GM19099 (cell line): ENCODE measurements around the gene PRDM5.

Experiments
- POLR2A ChIP-seq: IDR thresholded peaks from 3 replicates; pipeline ENCODE4 v1.6.1; 2011; ENCODE audit warnings: low read depth; ENCODE audit not compliant: insufficient read length; ENCODE audit errors: extremely low read depth

The PRDM5 gene

DNA sequence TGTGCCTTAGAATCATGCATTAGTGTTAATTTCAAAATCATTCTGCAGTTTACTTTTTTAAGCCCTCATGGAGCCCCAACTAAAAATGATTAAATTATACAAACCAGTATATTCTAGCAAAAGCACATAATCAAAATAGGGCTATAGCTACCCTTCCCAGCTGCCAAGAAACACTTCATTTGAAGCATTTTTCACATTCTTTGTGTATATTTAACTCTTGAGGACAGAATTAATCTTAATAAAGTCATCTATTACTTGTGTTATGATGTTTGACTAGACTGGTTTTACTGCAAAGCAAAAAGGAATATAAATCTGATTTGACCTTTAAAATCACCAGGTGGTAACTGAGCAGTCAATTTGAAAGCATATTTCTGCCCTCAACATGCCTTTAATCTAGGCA is 145.1 kb downstream of the PRDM5 start:
- TF ChIP-seq POLR2A = no peak

- TF ChIP-seq POLR2A = no peak
These were observed 147.1 kb downstream of the PRDM5 start for GRCh38 chr4:120775431-120775830.

- no peak for TF ChIP-seq POLR2A
These were observed 148.9 kb downstream of the PRDM5 start for GRCh38 chr4:120773641-120774040.

DNA sequence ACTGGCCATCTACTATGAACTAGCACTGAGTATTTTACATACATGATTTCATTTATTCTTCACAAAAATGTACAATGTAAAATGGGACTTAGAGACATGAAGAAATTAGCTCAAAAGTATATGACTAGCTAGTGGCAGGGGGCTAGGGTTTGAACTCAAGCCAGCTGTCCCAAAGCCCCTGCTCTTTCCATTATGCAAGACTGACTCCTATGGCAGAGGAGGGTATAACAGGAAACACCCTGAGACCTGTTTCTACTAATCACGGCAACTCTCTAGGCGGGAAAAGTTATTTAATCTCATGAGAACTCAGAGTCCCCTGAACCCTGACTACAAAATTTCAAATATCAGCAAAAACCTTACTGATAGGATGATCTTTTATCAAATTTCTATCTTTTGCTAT is 150.6 kb downstream of the PRDM5 start:
- no peak for TF ChIP-seq POLR2A

DNA sequence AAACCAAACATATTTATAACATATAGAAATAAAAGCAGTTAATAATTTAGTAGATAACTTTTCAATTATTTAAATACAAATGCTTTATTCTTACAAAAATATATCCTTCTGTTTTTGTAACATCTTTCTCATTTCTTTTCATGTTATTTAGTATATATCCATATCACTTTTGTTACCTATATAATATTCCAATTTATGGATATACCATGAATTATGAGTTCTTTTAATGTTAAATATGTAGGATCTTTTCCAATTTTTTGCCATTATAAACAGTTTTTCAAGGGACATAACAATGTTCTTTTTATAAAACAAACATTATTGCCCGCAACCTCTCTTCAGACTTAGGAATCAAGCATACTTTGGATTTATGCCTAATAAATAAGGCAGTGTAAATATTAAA is 151.6 kb downstream of the PRDM5 start:
- TF ChIP-seq POLR2A = no peak

DNA sequence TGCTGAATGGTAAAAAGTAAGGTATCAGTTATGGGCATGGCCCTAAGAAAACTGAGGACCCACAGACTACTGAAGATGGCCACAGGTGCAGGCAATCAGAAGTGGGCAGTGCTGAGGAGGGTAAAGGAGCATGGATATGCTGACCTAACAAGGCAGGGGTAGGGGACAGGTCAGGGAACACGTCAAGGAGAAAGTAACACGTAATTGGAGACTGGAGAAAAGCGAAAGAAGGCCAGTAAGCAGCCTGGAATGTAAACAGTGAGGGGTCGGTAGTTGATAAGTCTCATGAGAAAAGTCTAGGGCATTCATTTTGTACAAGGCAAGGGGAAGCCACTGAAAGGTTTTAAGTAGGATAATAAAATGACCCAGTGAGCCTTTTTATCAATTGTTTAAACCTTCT is 153.3 kb downstream of the PRDM5 start:
- TF ChIP-seq POLR2A = no peak

- no peak for TF ChIP-seq POLR2A
These were observed 157.3 kb downstream of the PRDM5 start for GRCh38 chr4:120765260-120765680.

DNA sequence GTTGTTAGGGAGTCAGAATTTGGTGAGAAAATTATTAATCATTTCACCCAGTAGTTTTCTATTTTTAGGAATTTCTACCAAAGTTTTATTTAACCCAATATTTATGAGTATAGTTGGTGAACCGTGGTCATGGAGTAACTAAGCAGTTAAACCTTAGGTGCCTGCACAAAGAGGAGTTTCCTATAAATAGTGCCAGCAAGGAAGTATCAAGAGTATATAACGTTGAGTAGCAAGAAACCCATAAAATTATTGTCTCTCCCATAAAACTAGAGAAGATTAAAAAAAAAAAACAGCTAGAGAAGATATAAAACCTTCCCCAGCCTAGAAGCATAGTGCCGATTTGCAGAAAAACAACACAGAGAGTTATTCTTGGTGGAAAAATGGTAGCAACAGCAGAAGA is 158.9 kb downstream of the PRDM5 start:
- TF ChIP-seq POLR2A = no peak

- TF ChIP-seq POLR2A = no peak
These were observed 161.5 kb downstream of the PRDM5 start for GRCh38 chr4:120761070-120761469.

DNA sequence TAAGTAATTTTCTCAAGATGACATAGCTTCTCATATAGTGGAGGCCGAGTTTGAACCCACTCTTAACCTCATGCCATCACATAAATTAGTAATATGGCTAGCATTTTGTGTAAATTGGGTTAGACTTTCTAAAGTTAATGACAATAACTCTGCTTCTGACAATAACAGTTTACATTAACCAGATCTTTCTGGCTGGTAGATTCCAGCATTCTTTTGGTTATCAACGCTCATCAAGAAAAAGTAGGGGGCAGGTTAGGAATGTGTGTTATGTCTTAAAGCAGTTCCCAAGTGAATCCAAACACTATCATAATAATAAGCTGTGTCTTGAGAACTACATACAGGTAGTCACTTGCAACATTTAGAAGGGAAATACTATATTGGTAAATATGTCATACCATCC is 162.5 kb downstream of the PRDM5 start:
- no peak for TF ChIP-seq POLR2A

DNA sequence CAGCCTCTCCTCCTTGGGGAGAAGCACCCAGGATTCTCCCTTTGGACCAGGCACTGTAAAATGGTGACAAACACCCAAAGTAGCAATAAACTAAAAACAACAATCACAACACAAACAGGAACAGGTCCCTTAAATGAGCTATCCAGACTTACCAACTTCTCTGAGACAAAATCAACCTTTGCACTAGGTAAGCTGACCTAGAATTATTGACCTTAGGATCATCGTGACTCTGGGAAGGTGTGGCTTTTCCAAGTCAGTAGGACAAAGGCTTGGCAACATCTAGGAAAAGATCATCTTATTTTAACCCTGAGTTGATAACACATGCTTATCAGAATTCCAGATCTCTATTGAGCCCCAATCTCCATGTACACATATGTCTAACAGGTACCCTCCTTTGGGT is 166.7 kb downstream of the PRDM5 start:
- no peak for TF ChIP-seq POLR2A

- no peak for TF ChIP-seq POLR2A
These were observed 167.9 kb downstream of the PRDM5 start for GRCh38 chr4:120754590-120754989.

- no peak for TF ChIP-seq POLR2A
These were observed 168.7 kb downstream of the PRDM5 start for GRCh38 chr4:120753854-120754253.

DNA sequence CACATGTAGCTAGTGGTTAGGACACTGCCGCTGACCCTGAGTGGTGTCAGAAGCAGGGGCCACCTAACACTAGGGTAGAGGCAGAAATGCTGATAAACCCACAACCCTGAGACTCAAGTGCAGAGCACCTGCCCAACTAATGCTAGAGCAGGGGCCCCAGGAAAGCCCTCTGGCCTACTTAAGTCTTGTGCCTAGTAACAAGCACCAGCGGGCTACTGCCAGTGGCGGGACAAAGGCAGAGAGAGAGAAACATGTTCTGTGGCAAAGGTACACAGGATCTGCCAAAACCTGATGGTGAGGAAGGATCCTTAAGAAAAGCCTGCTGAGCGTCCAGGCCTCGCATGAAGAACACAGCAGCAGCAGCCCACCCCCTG is 172.4 kb downstream of the PRDM5 start:
- TF ChIP-seq POLR2A = no peak

DNA sequence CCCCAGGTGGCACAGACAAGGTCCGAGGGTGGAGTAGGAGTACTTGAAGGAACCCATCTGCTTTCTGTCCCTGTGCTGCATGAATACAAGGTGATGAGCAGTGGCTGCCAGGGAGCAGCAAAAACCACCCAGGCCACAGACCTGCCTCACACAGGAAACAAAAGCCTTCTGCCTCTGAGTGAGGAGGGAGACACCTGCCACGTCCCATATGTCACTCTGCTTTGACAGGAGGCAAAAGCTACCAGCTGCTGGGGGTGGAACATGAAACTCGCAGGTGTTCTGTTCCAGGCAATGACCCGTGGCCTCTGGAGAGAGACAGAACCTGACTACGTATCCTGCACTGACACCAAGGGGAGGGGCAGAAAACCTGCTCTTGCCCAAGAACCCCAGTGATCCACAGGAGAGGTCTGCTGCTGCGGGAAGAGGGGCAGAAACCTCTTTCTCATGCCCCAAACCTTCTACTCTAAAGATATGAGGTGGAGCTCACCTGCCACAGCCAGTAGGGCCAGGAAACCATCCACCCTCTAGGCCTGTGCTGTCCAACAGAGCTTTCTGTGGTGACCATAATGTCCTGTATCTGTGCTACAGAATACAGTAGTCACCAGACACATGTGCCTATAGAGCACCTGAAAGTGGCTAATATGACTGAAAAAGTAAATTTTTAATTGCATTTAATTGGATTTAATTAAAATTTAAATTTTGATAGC is 172.9 kb downstream of the PRDM5 start:
- no peak for TF ChIP-seq POLR2A

DNA sequence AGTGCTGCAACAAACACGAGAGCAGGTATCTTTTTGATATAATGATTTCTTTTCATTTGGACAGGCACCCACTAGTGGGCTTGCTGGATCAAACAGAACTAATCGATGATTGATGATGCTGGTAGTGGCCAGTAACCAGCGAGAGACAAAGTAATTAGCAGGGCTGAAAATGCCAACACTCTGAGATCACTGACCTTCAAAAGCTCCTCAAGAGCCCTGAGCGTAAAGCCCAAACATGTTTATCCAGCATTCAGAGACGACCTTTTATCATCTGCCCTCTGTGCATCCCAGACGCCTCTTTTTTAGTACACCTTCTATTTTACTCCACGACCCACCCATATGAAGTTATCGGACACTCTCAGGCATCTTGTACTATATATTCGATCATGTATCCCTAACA is 186.2 kb downstream of the PRDM5 start:
- no peak for TF ChIP-seq POLR2A

DNA sequence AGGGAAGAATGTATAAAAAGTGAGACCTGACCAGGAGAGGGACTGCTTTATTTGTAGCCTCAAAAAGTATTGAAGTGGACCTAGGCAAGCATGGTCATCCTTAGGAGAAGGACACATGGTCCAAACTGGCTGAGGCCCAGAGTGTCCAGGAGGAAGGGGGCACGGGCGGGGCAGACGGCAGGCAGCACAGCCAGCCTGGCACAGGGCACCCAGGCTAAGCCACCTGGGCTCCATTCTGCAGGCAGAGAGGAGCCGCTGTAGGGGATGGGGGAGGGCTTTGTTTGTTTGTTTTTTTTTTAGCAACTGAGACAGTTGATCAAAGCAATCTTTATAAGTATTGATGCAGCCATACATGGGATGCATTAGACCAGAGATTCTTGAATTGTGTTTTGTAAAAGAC is 188.6 kb downstream of the PRDM5 start:
- no peak for TF ChIP-seq POLR2A
